Measurements from ENCODE around the gene SLC25A13.

SLC25A13 gene

DNA sequence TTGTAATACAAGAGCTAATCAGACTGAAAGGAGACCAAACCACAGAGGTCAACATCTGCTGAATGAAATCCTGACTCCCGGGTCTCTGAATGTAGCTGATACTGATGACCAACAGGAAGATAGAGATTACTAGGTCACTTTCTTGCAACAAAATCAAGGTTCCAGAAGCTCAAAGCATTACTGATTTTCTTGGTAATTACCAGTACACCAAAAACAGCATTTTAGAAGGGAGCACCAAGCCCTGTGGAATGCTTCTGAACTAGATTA is 177.7 kb downstream of the SLC25A13 start:
- no peak overlapping the region for H3K4me3 ChIP-seq (ENCODE audit: low read depth, low read length)
- TF ChIP-seq, protein P1, sequence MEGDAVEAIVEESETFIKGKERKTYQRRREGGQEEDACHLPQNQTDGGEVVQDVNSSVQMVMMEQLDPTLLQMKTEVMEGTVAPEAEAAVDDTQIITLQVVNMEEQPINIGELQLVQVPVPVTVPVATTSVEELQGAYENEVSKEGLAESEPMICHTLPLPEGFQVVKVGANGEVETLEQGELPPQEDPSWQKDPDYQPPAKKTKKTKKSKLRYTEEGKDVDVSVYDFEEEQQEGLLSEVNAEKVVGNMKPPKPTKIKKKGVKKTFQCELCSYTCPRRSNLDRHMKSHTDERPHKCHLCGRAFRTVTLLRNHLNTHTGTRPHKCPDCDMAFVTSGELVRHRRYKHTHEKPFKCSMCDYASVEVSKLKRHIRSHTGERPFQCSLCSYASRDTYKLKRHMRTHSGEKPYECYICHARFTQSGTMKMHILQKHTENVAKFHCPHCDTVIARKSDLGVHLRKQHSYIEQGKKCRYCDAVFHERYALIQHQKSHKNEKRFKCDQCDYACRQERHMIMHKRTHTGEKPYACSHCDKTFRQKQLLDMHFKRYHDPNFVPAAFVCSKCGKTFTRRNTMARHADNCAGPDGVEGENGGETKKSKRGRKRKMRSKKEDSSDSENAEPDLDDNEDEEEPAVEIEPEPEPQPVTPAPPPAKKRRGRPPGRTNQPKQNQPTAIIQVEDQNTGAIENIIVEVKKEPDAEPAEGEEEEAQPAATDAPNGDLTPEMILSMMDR (IDR thresholded peaks at IDR 0.05; ENCODE audit: borderline replicate concordance, insufficient read depth, low read depth, low read length) = no peak

DNA sequence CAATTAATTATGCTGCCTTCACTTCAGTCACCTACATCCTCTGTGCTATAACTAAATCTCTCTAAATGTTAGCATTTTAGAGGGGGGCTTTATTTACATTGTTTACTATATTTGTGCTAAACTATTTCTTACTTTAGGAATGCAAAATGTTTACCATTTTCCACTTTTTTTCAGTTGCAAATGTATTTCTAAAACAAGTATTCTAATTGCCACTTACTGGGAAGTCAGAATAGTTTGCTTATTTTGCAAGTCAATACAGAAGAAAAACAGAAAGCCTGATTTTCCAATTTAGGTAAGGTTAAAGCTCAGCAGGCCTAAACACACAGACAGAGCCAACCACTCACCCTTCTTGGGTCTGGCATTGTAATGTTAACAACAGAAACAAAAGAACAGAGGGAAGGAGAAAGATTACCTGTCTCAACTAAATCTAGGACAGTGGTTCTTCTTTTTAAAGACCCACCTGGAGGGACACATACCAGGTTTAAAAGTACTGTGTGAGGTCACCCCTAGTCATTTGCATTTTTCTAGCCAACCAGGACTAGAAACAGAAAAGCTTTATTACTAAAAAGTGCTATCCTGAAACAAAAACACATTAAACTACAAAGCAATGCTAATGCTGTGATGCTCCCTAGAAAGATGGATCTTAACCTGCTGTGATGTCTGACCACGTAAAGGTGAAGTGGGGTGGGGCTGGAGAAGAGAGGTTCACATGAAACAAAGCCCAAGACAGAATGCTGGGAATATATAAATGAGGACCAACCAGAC is 178.2 kb downstream of the SLC25A13 start:
- no peak overlapping the region for H3K4me3 ChIP-seq (ENCODE audit: low read depth, low read length)
- TF ChIP-seq, protein P1 (IDR thresholded peaks at IDR 0.05; ENCODE audit: borderline replicate concordance, insufficient read depth, low read depth, low read length) = no peak

DNA sequence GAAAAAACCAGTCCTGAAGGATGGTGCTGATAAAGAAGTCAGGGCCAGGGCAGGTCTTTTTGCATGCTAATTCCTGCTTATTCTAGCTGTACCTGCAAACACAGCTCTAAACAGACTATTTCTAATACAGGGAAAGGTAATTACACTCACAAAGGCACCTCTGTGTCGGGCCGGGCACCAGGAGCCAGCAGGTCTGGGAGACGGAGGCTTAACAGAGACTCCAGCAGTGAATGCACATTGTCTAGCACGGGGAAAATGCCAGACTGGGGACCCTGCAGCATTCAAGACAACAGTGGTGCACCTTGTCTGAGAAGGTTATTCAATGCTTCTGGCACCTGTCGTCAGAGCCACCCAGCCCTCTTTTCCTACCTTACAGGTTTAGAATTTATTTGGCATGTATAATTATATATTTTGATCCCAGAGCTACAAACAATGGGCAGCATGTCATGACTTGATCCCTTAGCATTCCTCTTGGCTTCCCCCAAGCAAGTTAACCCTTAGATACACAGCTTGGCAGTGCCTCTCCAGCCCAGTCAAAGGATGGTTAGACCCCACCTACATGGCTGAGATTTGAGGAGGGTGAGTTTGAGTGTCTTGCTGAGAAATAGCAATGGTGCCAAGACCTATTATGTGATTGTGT is 185.2 kb downstream of the SLC25A13 start:
- H3K4me3 ChIP-seq (ENCODE audit: low read depth, low read length) = no peak overlapping the region
- TF ChIP-seq, protein P1 (IDR thresholded peaks at IDR 0.05; ENCODE audit: borderline replicate concordance, insufficient read depth, low read depth, low read length) = no peak

DNA sequence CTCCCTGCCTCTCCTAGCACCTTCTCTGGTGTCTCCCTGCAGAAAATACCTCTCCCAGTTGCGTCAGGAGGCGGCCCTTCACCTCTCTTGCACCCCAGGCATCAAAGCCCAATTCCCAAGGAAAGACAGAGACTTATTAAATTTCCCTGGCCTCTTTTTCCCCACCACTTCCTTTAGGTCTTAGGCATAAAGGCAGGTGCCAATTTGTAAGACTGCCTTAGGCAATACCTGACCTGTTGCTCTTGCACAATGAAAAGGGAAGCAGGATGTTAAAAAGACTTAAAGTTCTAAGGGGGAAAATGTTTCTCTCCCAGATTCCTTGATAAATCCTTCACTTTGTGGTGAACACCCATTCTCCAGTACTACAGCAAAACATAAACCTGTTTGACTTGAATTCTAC is 186.7 kb downstream of the SLC25A13 start:
- no peak overlapping the region for H3K4me3 ChIP-seq (ENCODE audit: low read depth, low read length)
- TF ChIP-seq, protein P1 (IDR thresholded peaks at IDR 0.05; ENCODE audit: borderline replicate concordance, insufficient read depth, low read depth, low read length) = no peak

DNA sequence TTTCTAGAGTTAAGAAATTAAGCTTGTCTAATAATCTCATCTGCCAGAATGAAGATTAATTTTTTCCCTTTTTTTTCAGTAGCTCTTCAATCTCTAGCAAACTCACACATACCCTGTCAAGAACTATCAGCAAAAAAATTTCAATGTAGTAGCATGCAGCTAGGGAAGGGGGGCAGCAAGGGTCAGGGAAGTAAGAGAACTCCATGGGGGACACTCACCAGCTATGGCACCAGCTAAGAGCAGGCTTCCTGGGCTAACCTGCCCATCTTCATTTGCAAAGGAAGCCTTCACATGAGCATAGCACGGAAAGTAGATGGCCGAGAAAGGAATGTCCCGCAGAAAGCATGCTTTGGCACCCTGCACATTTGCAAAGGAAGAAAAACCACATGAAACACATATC is 190.4 kb downstream of the SLC25A13 start:
- TF ChIP-seq, protein P1 (IDR thresholded peaks at IDR 0.05; ENCODE audit: borderline replicate concordance, insufficient read depth, low read depth, low read length) = no peak
- no peak overlapping the region for H3K4me3 ChIP-seq (ENCODE audit: low read depth, low read length)

DNA sequence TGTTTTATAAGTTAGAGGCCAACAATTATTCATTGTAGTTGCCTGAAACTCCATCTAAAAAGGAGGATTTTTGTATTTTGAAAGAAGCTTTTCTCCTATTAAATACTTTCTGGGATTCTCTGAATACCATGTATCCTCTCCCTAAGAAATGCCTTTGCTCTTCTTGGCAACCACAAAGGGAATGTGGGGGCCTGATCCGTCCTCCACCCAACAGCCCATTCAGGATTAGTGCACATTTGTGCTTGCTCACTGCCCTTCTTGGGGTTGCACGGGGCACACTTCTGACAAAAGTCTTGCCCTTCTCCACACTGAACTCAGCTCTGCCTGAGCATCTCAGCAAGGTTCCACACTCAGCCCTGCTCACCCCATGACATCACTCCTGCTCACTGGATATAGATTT is 194.2 kb downstream of the SLC25A13 start:
- TF ChIP-seq, protein P1 (IDR thresholded peaks at IDR 0.05; ENCODE audit: borderline replicate concordance, insufficient read depth, low read depth, low read length) = no peak
- no peak overlapping the region for H3K4me3 ChIP-seq (ENCODE audit: low read depth, low read length)

DNA sequence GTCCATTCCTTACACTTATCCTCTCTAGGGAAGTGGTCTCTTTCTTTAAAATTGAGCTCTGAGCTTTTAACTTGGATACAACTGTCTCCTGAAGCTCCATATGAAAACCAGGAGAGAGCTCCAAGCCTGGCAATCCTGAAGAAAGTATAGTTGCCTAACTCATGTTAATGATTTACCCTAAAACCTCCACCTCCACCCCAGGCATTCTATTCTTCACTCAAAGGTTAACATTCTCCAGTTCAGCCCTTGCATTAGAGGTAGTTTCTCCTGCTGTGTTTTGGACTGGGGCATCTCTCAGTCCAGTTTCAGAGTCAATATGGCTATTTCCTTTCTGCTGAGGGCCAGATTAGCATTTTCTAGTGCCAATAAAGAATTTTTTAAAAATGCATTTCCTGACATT is 195.5 kb downstream of the SLC25A13 start:
- TF ChIP-seq, protein P1 (IDR thresholded peaks at IDR 0.05; ENCODE audit: borderline replicate concordance, insufficient read depth, low read depth, low read length) = no peak
- H3K4me3 ChIP-seq (ENCODE audit: low read depth, low read length) = no peak overlapping the region

All from GM12875 (cell line).